Esophagus squamous epithelium (tissue), 5 donors: Measurements from ENCODE around the gene SAMD7. TPM values are rescaled to one million over a fixed set of nuclear protein-coding genes. Genes with fewer than 3 reads are reported as not detected.

Source experiments
- DNase-seq: peaks from one replicate; lab custom pipeline; 2025; lab: John Stamatoyannopoulos, UW
- H3K27ac ChIP-seq, 4 donors: fragments of 200-600 bp; sonication (generic); one replicate each; pipeline ENCODE4 v1.5.1; 2016 to 2019; ENCODE audit warnings: mild to moderate bottlenecking in 1 of 4
- H3K27me3 ChIP-seq, 4 donors: fragments of 200-600 bp; sonication (generic); 1 replicate in 3 of 4; 2 replicates in 1 of 4; pipeline versions ENCODE4 v1.5.1 to v1.6.0; 2017 to 2021; ENCODE audit warnings: antibody characterized with exemption in 1 of 4
- H3K36me3 ChIP-seq, 3 donors: fragments of 200-600 bp; sonication (generic); one replicate each; pipeline ENCODE4 v1.5.1; 2016 to 2019
- H3K4me1 ChIP-seq, 3 donors: fragments of 200-600 bp; sonication (generic); one replicate each; pipeline ENCODE4 v1.5.1; 2017 to 2019
- H3K4me3 ChIP-seq, 4 donors: fragments of 200-600 bp; sonication (generic); 1 replicate in 3 of 4; 2 replicates in 1 of 4; pipeline ENCODE4 v1.5.1; 2016 to 2019; ENCODE audit warnings: mild to moderate bottlenecking in 2 of 4, moderate library complexity in 1 of 4
- H3K9me3 ChIP-seq, 3 donors: fragments of 200-600 bp; sonication (generic); one replicate each; pipeline ENCODE4 v1.5.1; 2016 to 2019
- POLR2A ChIP-seq, 4 donors: fragments of 450-650 bp; IDR thresholded peaks; one replicate each; pipeline ENCODE4 v1.6.1; 2017; ENCODE audit warnings: antibody characterized with exemption in 4 of 4, mild to moderate bottlenecking in 4 of 4, moderate library complexity in 3 of 4
- WGBS, 2 donors: methylation state at CpG; one replicate each; pipeline ENCODE4 v1.1.5; 2018; 5-methylcytosine and 5-hydroxymethylcytosine counted together
- intact Hi-C: fragments of 100-400 bp; cut with DNase I; formaldehyde crosslinking; loops from one replicate; pipeline ENCODE4 v1.15.0; 2022
- total RNA-seq, 4 donors: library from RNA; depleted of rRNA; stranded (reverse); fragments of >200 nt; gene quantifications; one replicate each; pipeline ENCODE4 v1.1.0, GENCODE V29; 2016
- TF ChIP-seq, protein P1 (sequence below), 6 experiments: fragments of 450-650 bp in 4 of 6; fragments of 200-600 bp in 2 of 6; sonication (generic) in 2 of 6; IDR thresholded peaks; one replicate each; pipeline ENCODE4 v1.5.1; 2016 to 2019; ENCODE audit warnings: antibody characterized with exemption in 6 of 6, mild to moderate bottlenecking in 4 of 6, moderate library complexity in 4 of 6
- donor health status: DM: yes; HTN: yes; CAD: no.

SAMD7 gene
- total RNA-seq, 4 donors from 2014 or later = not detected

DNA sequence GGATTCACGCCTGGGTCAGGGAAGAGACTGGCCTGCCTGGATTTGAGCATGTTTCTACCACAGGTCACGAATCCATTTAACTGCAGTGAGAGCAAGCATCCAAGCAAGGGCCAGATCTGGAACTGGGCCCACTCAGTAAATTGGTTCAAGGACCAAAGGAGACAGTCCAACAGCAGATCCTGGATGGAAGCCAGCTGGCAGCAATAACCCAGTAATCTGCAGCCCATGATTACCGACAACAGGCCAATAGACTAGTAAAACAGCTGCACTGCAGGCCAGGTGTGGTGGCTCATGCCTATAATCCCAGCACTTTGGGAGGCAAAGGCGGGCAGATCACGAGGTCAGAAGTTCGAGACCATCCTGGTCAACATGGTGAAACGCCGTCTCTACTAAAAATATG, 11.8 kb downstream of the SAMD7 start:
- no peaks in the 10 kb centered on the region for H3K27me3 ChIP-seq
- TF ChIP-seq, protein P1, sequence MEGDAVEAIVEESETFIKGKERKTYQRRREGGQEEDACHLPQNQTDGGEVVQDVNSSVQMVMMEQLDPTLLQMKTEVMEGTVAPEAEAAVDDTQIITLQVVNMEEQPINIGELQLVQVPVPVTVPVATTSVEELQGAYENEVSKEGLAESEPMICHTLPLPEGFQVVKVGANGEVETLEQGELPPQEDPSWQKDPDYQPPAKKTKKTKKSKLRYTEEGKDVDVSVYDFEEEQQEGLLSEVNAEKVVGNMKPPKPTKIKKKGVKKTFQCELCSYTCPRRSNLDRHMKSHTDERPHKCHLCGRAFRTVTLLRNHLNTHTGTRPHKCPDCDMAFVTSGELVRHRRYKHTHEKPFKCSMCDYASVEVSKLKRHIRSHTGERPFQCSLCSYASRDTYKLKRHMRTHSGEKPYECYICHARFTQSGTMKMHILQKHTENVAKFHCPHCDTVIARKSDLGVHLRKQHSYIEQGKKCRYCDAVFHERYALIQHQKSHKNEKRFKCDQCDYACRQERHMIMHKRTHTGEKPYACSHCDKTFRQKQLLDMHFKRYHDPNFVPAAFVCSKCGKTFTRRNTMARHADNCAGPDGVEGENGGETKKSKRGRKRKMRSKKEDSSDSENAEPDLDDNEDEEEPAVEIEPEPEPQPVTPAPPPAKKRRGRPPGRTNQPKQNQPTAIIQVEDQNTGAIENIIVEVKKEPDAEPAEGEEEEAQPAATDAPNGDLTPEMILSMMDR (IDR thresholded peaks at IDR 0.05) = no peak
- no peak for TF ChIP-seq POLR2A (IDR thresholded peaks at IDR 0.05)
- no peak overlapping the region for H3K4me3 ChIP-seq
- no peak for DNase-seq
- H3K4me1 ChIP-seq = no peaks in the 10 kb centered on the region
- no peaks in the 10 kb centered on the region for H3K9me3 ChIP-seq
- intact Hi-C loops = no loop called here
- no peaks in the 10 kb centered on the region for H3K36me3 ChIP-seq
- no peak overlapping the region for H3K27ac ChIP-seq
- 52 to 73% methylated on average over 7 of the region's 8 CpGs for WGBS, 2 donors

DNA sequence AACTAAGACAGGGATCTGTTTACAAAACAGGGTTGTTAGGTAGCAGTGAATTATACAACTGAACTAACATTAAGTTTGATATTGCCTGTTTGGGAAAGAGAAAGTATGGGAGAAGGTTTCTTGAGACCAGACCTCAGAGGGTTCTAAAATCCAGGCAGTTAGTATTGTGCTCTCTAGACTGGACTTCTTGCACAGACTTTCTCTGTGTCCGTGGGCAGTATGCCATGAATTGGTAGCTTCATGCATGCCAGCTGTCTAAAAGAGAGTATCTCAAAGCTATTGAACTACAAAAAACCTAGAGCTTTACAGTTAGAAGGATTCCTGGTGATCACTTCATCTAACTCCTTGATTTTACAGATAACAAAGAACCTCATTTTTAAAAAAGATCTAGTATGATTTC, 12.5 kb downstream of the SAMD7 start:
- Histone ChIP-seq H3K27me3 (no peaks in the 10 kb centered on the region), H3K4me3 (no peak overlapping the region), H3K9me3 (no peaks in the 10 kb centered on the region), H3K27ac (no peak overlapping the region), H3K4me1 (no peaks in the 10 kb centered on the region), H3K36me3 (no peaks in the 10 kb centered on the region)
- no peak for TF ChIP-seq POLR2A (IDR thresholded peaks at IDR 0.05)
- TF ChIP-seq, protein P1 (IDR thresholded peaks at IDR 0.05) = no peak
- intact Hi-C loops = no loop called here
- DNase-seq = no peak
- 54 to 60% methylated on average over 1 of the region's 1 CpG for WGBS, 2 donors

DNA sequence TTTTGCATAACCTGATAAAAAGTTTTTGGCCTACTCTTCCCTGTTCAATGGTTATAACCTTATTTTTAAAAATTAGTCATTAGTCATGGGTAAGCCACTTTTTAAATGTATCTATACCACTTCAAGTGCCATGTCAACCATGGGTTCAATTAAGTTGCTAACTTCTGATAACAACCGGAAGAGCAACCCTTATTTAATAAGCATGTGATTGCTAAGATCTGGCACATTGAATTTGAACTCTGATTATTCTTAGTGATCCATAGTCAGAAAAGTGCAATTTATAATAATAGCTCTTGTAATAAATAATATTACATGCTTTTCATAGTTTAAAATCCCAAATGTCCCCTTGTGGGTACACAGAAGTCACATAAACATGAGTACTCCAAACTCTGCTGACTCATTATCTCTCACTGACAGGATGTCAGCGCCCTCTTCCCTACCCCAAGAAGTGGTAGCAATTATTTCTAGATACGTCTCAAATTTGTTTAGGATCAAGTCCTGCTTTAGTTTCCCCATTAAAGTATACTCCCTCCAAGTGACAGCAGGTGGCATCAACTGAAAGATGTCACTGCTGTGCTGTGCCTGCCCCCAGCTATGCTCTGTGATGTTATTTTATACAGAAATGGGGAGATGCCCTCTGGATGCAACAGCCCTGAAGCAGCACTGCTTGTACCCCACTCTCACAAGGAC, 18.6 kb downstream of the SAMD7 start:
- no peak for DNase-seq
- no peaks in the 10 kb centered on the region for H3K36me3 ChIP-seq
- H3K27me3 ChIP-seq = peaks cover 0 to 19% (median 0%) of the 10 kb centered on the region in 4 donors
- TF ChIP-seq POLR2A (IDR thresholded peaks at IDR 0.05) = no peak
- TF ChIP-seq, protein P1 (IDR thresholded peaks at IDR 0.05) = no peak
- no peaks in the 10 kb centered on the region for H3K4me1 ChIP-seq
- WGBS, 2 donors = 65 to 72% methylated on average over 3 of the region's 3 CpGs
- H3K4me3 ChIP-seq = no peak overlapping the region
- H3K27ac ChIP-seq = no peak overlapping the region
- no peaks in the 10 kb centered on the region for H3K9me3 ChIP-seq
- intact Hi-C loops = no loop called here

DNA sequence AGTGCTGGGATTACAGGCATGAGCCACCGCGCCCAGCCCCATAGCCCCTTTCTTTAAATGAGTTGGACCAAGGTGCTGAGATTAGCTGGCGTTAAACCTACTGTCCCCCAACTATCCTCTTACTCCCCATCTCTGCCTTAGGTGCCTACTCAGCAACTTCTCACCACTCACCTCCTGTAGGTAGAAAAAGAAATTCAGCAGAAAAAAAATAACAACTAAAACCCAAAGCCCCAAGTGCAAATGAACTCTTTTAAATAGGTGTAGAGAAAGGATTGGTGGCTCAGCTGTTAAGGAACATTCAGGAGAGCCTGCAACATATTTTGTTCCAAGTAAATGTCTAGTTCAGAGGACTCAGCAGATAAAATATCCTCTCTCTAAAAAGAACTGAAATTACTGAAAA, 19.5 kb downstream of the SAMD7 start:
- Histone ChIP-seq H3K4me3 (no peak overlapping the region), H3K4me1 (no peaks in the 10 kb centered on the region), H3K27ac (no peak overlapping the region), H3K9me3 (no peaks in the 10 kb centered on the region), H3K36me3 (no peaks in the 10 kb centered on the region), H3K27me3 (peaks cover 0 to 19% (median 0%) of the 10 kb centered on the region in 4 donors)
- no peak for DNase-seq
- intact Hi-C loops = no loop called here
- 87 to 93% methylated on average over 3 of the region's 3 CpGs for WGBS, 2 donors
- TF ChIP-seq, protein P1 (IDR thresholded peaks at IDR 0.05) = no peak
- TF ChIP-seq POLR2A (IDR thresholded peaks at IDR 0.05) = no peak

DNA sequence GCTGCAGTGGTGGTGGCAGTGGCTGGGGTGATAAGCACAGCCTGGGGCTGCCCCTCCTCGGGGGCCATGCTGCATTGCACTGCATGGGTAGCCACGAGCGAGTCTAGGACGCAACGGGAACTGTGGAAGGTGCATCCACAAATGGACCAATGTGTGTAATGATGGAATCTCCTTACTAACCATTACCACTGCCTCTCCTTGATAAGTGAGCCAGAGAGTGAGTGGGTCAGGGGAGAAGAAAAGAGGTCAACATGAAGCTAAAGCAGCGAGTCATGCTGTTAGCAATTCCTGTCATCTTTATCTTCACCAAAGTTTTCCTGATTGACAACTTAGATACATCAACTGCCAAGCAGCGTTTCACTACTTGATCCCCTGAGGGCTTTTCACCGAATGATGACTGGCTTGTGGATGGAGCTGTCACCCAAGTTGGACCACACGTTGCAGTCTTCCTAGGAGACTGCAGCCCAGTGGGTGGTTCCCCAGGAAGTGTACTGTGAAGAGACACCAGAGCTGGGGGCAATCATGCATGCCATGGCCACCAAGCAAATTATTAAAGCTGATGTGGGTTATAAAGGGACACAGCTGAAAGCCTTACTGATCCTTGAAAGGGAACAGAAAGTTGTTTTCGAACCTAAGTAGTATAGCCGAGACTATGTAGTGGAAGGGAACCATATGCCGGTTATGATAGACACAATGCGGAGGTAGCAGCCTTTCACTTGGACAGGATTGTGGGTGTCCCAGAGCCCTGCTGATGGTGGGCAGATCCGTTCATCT, 20.6 kb downstream of the SAMD7 start:
- no peaks in the 10 kb centered on the region for H3K36me3 ChIP-seq
- 68 to 75% methylated on average over 14 of the region's 14 CpGs for WGBS, 2 donors
- DNase-seq = no peak
- TF ChIP-seq, protein P1 (IDR thresholded peaks at IDR 0.05) = no peak
- TF ChIP-seq POLR2A (IDR thresholded peaks at IDR 0.05) = no peak
- no peaks in the 10 kb centered on the region for H3K4me1 ChIP-seq
- no peaks in the 10 kb centered on the region for H3K9me3 ChIP-seq
- intact Hi-C loops = no loop called here
- H3K27ac ChIP-seq = no peak overlapping the region
- peaks cover 0 to 22% (median 0%) of the 10 kb centered on the region in 4 donors for H3K27me3 ChIP-seq
- no peak overlapping the region for H3K4me3 ChIP-seq
